Mucosa of stomach (tissue), 1 donor: ENCODE results near the gene GRIK3.

Experiments used
- H3K27me3 ChIP-seq: one replicate; pipeline ENCODE4 v1.7.0; 2013; ENCODE audit warnings: mild to moderate bottlenecking, low read length; ENCODE audit not compliant: control insufficient read depth, insufficient read depth
- H3K36me3 ChIP-seq: one replicate; pipeline ENCODE4 v1.7.0; 2013; ENCODE audit warnings: low read length; ENCODE audit not compliant: control insufficient read depth, insufficient read depth
- H3K4me1 ChIP-seq: one replicate; pipeline ENCODE4 v1.7.0; 2013; ENCODE audit warnings: mild to moderate bottlenecking, low read length; ENCODE audit not compliant: control insufficient read depth, insufficient read depth
- H3K4me3 ChIP-seq: one replicate; pipeline ENCODE4 v1.7.0; 2013; ENCODE audit warnings: low read length
- H3K9ac ChIP-seq: one replicate; pipeline ENCODE4 v1.7.0; 2013; ENCODE audit warnings: mild to moderate bottlenecking, low read length, moderate library complexity
- H3K9me3 ChIP-seq: one replicate; pipeline ENCODE4 v1.7.0; 2013; ENCODE audit warnings: mild to moderate bottlenecking, low read length, moderate library complexity; ENCODE audit not compliant: control insufficient read depth
- donor health status: Pancreatic carcinoma.

Gene GRIK3

GRCh38 chr1:36884029-36884701 is 150.2 kb downstream of the GRIK3 start:
- H3K27me3 ChIP-seq: no peaks in the 10 kb centered on the region
- H3K36me3 ChIP-seq: no peaks in the 10 kb centered on the region
- no peak overlapping the region for H3K9ac ChIP-seq
- H3K4me3 ChIP-seq: no peak overlapping the region
- no peaks in the 10 kb centered on the region for H3K9me3 ChIP-seq
- no peaks in the 10 kb centered on the region for H3K4me1 ChIP-seq

GRCh38 chr1:36883315-36883949 is 150.9 kb downstream of the GRIK3 start:
- H3K4me1 ChIP-seq: no peaks in the 10 kb centered on the region
- no peaks in the 10 kb centered on the region for H3K9me3 ChIP-seq
- H3K4me3 ChIP-seq: no peak overlapping the region
- no peaks in the 10 kb centered on the region for H3K36me3 ChIP-seq
- H3K27me3 ChIP-seq: no peaks in the 10 kb centered on the region
- H3K9ac ChIP-seq: no peak overlapping the region

- Histone ChIP-seq H3K36me3 (no peaks in the 10 kb centered on the region), H3K4me1 (no peaks in the 10 kb centered on the region), H3K9me3 (no peaks in the 10 kb centered on the region), H3K9ac (no peak overlapping the region), H3K4me3 (no peak overlapping the region), H3K27me3 (no peaks in the 10 kb centered on the region)
Measured at GRCh38 chr1:36882536-36883285, 151.6 kb downstream of the GRIK3 start.

- no peak overlapping the region for H3K9ac ChIP-seq
- H3K36me3 ChIP-seq: no peaks in the 10 kb centered on the region
- H3K9me3 ChIP-seq: no peaks in the 10 kb centered on the region
- H3K4me3 ChIP-seq: no peak overlapping the region
- H3K4me1 ChIP-seq: no peaks in the 10 kb centered on the region
- no peaks in the 10 kb centered on the region for H3K27me3 ChIP-seq
Measured at GRCh38 chr1:36881541-36881940, 152.8 kb downstream of the GRIK3 start.

GRCh38 chr1:36881068-36881405 is 153.3 kb downstream of the GRIK3 start:
- Histone ChIP-seq H3K9ac (no peak overlapping the region), H3K4me3 (no peak overlapping the region)

GRCh38 chr1:36880155-36881067 is 153.9 kb downstream of the GRIK3 start:
- Histone ChIP-seq H3K4me1 (no peaks in the 10 kb centered on the region), H3K27me3 (no peaks in the 10 kb centered on the region), H3K9me3 (no peaks in the 10 kb centered on the region), H3K4me3 (no peak overlapping the region), H3K9ac (no peak overlapping the region), H3K36me3 (no peaks in the 10 kb centered on the region)

More at GRCh38 chr1:36881068-36881405, 153.3 kb downstream of the GRIK3 start:
- H3K36me3 ChIP-seq: no peaks in the 10 kb centered on the region
- H3K4me1 ChIP-seq: no peaks in the 10 kb centered on the region
- H3K27me3 ChIP-seq: no peaks in the 10 kb centered on the region
- no peaks in the 10 kb centered on the region for H3K9me3 ChIP-seq

- H3K4me1 ChIP-seq: no peaks in the 10 kb centered on the region
- H3K9ac ChIP-seq: no peak overlapping the region
- no peaks in the 10 kb centered on the region for H3K27me3 ChIP-seq
- no peaks in the 10 kb centered on the region for H3K9me3 ChIP-seq
- H3K4me3 ChIP-seq: no peak overlapping the region
- H3K36me3 ChIP-seq: no peaks in the 10 kb centered on the region
Measured at GRCh38 chr1:36879613-36880012, 154.7 kb downstream of the GRIK3 start.

GRCh38 chr1:36876990-36877389 is 157.3 kb downstream of the GRIK3 start:
- Histone ChIP-seq H3K4me1 (no peaks in the 10 kb centered on the region), H3K36me3 (no peaks in the 10 kb centered on the region), H3K4me3 (no peak overlapping the region)

GRCh38 chr1:36874271-36875060 is 159.8 kb downstream of the GRIK3 start:
- H3K27me3 ChIP-seq: no peaks in the 10 kb centered on the region
- no peaks in the 10 kb centered on the region for H3K9me3 ChIP-seq
- H3K36me3 ChIP-seq: no peaks in the 10 kb centered on the region
- H3K4me1 ChIP-seq: no peaks in the 10 kb centered on the region
- no peak overlapping the region for H3K9ac ChIP-seq
- no peak overlapping the region for H3K4me3 ChIP-seq

More at GRCh38 chr1:36876990-36877389, 157.3 kb downstream of the GRIK3 start:
- H3K27me3 ChIP-seq: no peaks in the 10 kb centered on the region
- H3K9me3 ChIP-seq: no peaks in the 10 kb centered on the region
- H3K9ac ChIP-seq: no peak overlapping the region

GRCh38 chr1:36872858-36873257 is 161.5 kb downstream of the GRIK3 start:
- no peak overlapping the region for H3K4me3 ChIP-seq
- no peaks in the 10 kb centered on the region for H3K4me1 ChIP-seq

GRCh38 chr1:36872126-36872754 is 162.1 kb downstream of the GRIK3 start:
- Histone ChIP-seq H3K4me3 (no peak overlapping the region), H3K36me3 (no peaks in the 10 kb centered on the region), H3K27me3 (no peaks in the 10 kb centered on the region)

More at GRCh38 chr1:36872858-36873257, 161.5 kb downstream of the GRIK3 start:
- H3K9ac ChIP-seq: no peak overlapping the region
- H3K9me3 ChIP-seq: no peaks in the 10 kb centered on the region
- H3K27me3 ChIP-seq: no peaks in the 10 kb centered on the region
- H3K36me3 ChIP-seq: no peaks in the 10 kb centered on the region

More at GRCh38 chr1:36872126-36872754, 162.1 kb downstream of the GRIK3 start:
- no peaks in the 10 kb centered on the region for H3K4me1 ChIP-seq
- no peaks in the 10 kb centered on the region for H3K9me3 ChIP-seq
- H3K9ac ChIP-seq: no peak overlapping the region
